ENCODE measurements around the gene FGD1.

Gene FGD1

GRCh38 chrX:54419559-54420302 is 76.3 kb downstream of the FGD1 start:
- ChIA-PET POLR2A (interaction anchor here (1.3 kb wide), 1 partner anchor 20 kb away, joined by 3 read pairs; the partner anchor contains the start of gene TSR2), CTCF (interaction anchor here (1.4 kb wide), 1 partner anchor 9 kb away, joined by 5 read pairs; no protein-coding TSS in a partner anchor)
- DNase-seq (ENCODE audit: extremely low spot score) = no peak
- TF ChIP-seq ELF4 (IDR thresholded peaks at IDR 0.05) = no peak
- TF ChIP-seq SP1 (IDR thresholded peaks at IDR 0.05) = no peak
- TF ChIP-seq SUZ12 (IDR thresholded peaks at IDR 0.05) = no peak
- TF ChIP-seq CTBP1 (IDR thresholded peaks at IDR 0.05; ENCODE audit: borderline replicate concordance) = no peak
- no peak for TF ChIP-seq FOXA1 (IDR thresholded peaks at IDR 0.05)
- TF ChIP-seq LEF1 (IDR thresholded peaks at IDR 0.05; ENCODE audit: borderline replicate concordance) = no peak

DNA sequence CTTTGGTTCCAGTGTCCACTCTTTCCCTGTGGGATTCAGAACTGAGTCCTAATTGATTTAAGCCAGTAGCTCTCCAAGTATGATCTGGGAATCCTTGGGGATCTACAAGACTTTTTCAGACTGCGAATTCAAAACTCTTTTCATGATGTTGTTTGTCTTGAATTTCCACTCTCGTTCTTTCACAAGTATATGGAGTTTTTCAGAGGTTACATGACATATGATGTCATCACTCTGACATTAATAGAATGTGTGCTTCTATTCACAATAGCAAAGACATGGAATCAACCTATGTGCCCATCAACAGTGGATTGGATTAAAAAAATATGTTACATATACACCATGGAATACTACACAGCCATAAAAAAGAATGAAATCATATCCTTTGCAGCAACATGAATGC is 79.1 kb downstream of the FGD1 start:
- TF ChIP-seq ZNF384 (IDR thresholded peaks at IDR 0.05) (no peak), LEF1 (IDR thresholded peaks at IDR 0.05; ENCODE audit: borderline replicate concordance) (no peak), SP1 (IDR thresholded peaks at IDR 0.05) (no peak), L3MBTL2 (conservative IDR thresholded peaks at IDR 0.05) (no peak), SUZ12 (IDR thresholded peaks at IDR 0.05) (no peak), ARNT (IDR thresholded peaks at IDR 0.05) (no peak), HDGF (IDR thresholded peaks at IDR 0.05; ENCODE audit: borderline replicate concordance) (no peak), FOXM1 (IDR thresholded peaks at IDR 0.05; ENCODE audit: borderline replicate concordance) (no peak), CTBP1 (IDR thresholded peaks at IDR 0.05; ENCODE audit: borderline replicate concordance) (no peak), NFRKB (IDR thresholded peaks at IDR 0.05) (no peak), FOXK2 (IDR thresholded peaks at IDR 0.05) (no peak), BHLHE40 (IDR thresholded peaks at IDR 0.05; ENCODE audit: borderline replicate concordance) (no peak), FOXA1 (IDR thresholded peaks at IDR 0.05) (no peak), TARDBP (IDR thresholded peaks at IDR 0.05) (no peak), ELF4 (IDR thresholded peaks at IDR 0.05) (no peak)
- TF ChIP-seq, protein P1, sequence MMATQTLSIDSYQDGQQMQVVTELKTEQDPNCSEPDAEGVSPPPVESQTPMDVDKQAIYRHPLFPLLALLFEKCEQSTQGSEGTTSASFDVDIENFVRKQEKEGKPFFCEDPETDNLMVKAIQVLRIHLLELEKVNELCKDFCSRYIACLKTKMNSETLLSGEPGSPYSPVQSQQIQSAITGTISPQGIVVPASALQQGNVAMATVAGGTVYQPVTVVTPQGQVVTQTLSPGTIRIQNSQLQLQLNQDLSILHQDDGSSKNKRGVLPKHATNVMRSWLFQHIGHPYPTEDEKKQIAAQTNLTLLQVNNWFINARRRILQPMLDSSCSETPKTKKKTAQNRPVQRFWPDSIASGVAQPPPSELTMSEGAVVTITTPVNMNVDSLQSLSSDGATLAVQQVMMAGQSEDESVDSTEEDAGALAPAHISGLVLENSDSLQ (IDR thresholded peaks at IDR 0.05) = no peak
- ChIA-PET POLR2A (no interaction called here), CTCF (no interaction called here)
- DNase-seq (ENCODE audit: extremely low spot score) = no peak

DNA sequence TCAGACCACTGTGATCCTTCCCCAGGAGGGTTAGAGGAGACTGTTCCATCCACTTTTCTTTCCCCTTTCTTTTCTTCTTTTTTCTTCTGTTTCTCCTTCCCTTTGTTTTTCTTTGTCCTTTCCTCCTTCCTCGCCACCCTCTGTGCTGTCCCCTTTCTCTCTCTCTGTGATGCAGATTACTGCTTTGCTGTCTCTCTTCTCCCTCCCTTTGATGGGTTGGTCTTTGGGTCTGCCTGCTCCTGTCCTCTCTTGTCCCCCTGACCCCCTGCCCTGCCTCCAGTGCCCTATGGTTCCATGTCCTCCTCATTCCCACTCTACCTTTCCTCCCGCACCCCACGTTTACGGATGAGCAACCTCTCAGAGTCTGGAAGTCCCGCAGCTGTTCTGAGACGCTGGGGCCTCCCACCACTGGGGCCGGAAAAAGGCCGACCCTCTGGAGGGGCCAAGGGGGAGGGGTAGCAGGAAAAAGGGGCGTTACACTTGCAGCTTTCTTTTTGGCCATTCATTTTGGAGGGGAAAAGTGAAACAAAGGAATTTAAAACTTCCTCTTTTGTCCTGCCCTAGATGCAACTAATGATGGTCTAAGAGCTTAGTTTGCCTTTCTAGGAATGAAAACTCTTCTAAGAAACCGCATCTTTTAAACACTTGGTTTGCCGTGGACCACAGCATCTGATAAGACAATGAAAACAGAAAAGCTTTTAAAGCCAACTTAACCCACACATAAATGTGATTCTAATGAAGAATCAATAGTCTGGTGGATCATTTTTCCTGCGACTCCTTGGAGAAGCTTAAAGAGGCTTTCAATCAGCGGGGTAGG is 80.3 kb downstream of the FGD1 start:
- ChIA-PET CTCF (no interaction called here), POLR2A (no interaction called here)
- TF ChIP-seq FOXA1 (IDR thresholded peaks at IDR 0.05) (no peak), SP1 (IDR thresholded peaks at IDR 0.05) (no peak), LEF1 (IDR thresholded peaks at IDR 0.05; ENCODE audit: borderline replicate concordance) (no peak), SUZ12 (IDR thresholded peaks at IDR 0.05) (no peak), FOXM1 (IDR thresholded peaks at IDR 0.05; ENCODE audit: borderline replicate concordance) (no peak), ARNT (IDR thresholded peaks at IDR 0.05) (no peak), BHLHE40 (IDR thresholded peaks at IDR 0.05; ENCODE audit: borderline replicate concordance) (no peak), FOXK2 (IDR thresholded peaks at IDR 0.05) (no peak), ELF4 (IDR thresholded peaks at IDR 0.05) (no peak), CTBP1 (IDR thresholded peaks at IDR 0.05; ENCODE audit: borderline replicate concordance) (no peak), HDGF (IDR thresholded peaks at IDR 0.05; ENCODE audit: borderline replicate concordance) (no peak), NFRKB (IDR thresholded peaks at IDR 0.05) (no peak), L3MBTL2 (conservative IDR thresholded peaks at IDR 0.05) (no peak), TARDBP (IDR thresholded peaks at IDR 0.05) (no peak), ZNF384 (IDR thresholded peaks at IDR 0.05) (no peak)
- TF ChIP-seq, protein P1 (IDR thresholded peaks at IDR 0.05) = no peak
- DNase-seq (ENCODE audit: extremely low spot score) = no peak

GRCh38 chrX:54413753-54414152 is 82.3 kb downstream of the FGD1 start:
- no peak for DNase-seq (ENCODE audit: extremely low spot score)
- ChIA-PET POLR2A (no interaction called here), CTCF (no interaction called here)
- TF ChIP-seq FOXM1 (IDR thresholded peaks at IDR 0.05; ENCODE audit: borderline replicate concordance) (no peak), TARDBP (IDR thresholded peaks at IDR 0.05) (no peak), ARNT (IDR thresholded peaks at IDR 0.05) (no peak), NFRKB (IDR thresholded peaks at IDR 0.05) (no peak), SUZ12 (IDR thresholded peaks at IDR 0.05) (no peak), CTBP1 (IDR thresholded peaks at IDR 0.05; ENCODE audit: borderline replicate concordance) (no peak), HDGF (IDR thresholded peaks at IDR 0.05; ENCODE audit: borderline replicate concordance) (no peak), L3MBTL2 (conservative IDR thresholded peaks at IDR 0.05) (no peak), BHLHE40 (IDR thresholded peaks at IDR 0.05; ENCODE audit: borderline replicate concordance) (no peak)
- TF ChIP-seq, protein P1 (IDR thresholded peaks at IDR 0.05) = no peak

GRCh38 chrX:54411732-54412131 is 84.3 kb downstream of the FGD1 start:
- no peak for DNase-seq (ENCODE audit: extremely low spot score)
- TF ChIP-seq SUZ12 (IDR thresholded peaks at IDR 0.05) (no peak), FOXK2 (IDR thresholded peaks at IDR 0.05) (no peak), NFRKB (IDR thresholded peaks at IDR 0.05) (no peak), CTBP1 (IDR thresholded peaks at IDR 0.05; ENCODE audit: borderline replicate concordance) (no peak)
- ChIA-PET POLR2A (no interaction called here), CTCF (no interaction called here)

DNA sequence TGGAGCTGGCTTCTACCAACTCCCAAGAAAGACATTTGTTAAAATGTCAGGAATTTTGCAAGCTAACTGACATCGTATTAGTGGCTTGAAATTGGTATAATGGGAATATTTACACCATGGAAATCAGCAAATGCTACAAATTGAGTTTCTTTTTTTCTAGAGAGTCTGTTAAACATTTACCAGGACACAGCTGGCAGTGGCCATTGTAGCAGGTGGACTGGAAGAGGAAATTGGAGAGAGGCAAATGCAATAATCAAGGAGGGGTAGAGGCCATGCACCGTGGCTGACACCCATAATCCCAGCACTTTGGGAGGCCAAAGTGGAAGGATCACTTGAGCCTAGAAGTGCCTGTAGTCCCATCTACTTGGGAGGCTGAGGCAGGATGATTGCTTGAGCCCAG is 88.8 kb downstream of the FGD1 start:
- no peak for TF ChIP-seq LEF1 (IDR thresholded peaks at IDR 0.05; ENCODE audit: borderline replicate concordance)
- no peak for TF ChIP-seq FOXA1 (IDR thresholded peaks at IDR 0.05)
- no peak for TF ChIP-seq SUZ12 (IDR thresholded peaks at IDR 0.05)
- no peak for TF ChIP-seq CTBP1 (IDR thresholded peaks at IDR 0.05; ENCODE audit: borderline replicate concordance)
- no peak for TF ChIP-seq HDGF (IDR thresholded peaks at IDR 0.05; ENCODE audit: borderline replicate concordance)
- TF ChIP-seq ELF4 (IDR thresholded peaks at IDR 0.05) = no peak
- no peak for TF ChIP-seq TARDBP (IDR thresholded peaks at IDR 0.05)

More for the DNA sequence above, 88.8 kb downstream of the FGD1 start:
- no peak for DNase-seq (ENCODE audit: extremely low spot score)
- POLR2A ChIA-PET = no interaction called here
- CTCF ChIA-PET = no interaction called here

Data from HEK293T (cell line).